ENCODE results near the gene HLA-G.
"Not testable (repeated sequence)": the region's sequence is repeated elsewhere in the genome, so short reads cannot be mapped to it uniquely, and the experiment has no call there.

The HLA-G gene

GRCh38 chr6:29865631-29866030 lies 38.0 kb downstream of the HLA-G start:
- no peak for DNase-seq (ENCODE audit: low spot score)
- no peak for FAIRE-seq

DNA sequence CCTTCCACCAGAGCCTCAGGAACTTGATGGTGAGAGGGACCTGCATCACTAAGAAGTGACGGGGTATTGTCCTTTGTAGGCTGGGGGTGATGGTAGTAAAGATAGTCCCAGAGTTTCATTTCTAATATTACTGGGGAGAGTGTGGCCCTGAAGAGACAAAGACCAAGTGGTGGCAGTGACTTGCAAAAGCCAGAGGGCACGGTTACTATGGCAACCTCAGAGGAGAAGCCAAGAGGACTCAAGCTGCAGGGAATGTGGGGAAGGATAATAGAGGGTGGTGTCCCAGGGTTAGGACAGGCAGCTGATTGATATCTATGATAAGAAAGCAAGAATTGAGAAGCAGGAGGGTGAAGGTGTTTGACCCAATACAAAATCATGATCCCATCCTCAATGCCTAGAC lies 42.5 kb downstream of the HLA-G start:
- FAIRE-seq, result no peak
- no peak for DNase-seq (ENCODE audit: low spot score)

- DNase-seq (ENCODE audit: low spot score), result no peak
- FAIRE-seq, result no peak
Observed at GRCh38 chr6:29872791-29873190, 45.2 kb downstream of the HLA-G start.

GRCh38 chr6:29875257-29875656 lies 47.6 kb downstream of the HLA-G start:
- no peak for FAIRE-seq

DNA sequence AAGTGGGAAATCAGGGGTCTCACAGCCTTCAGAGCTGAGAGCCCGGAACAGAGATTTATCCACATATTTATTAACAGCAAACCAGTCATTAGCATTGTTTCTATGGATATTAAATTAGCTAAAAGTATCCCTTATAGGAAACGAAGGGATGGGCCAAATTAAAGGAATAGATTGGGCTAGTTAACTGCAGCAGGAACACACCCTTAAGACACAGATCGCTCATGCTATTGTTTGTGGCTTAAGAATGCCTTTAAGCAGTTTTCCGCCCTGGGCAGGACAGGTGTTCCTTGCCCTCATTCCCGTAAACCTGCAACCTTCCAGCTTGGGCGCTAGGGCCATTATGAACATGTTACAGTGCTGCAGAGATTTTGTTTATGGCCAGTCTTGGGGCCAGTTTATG lies 48.1 kb downstream of the HLA-G start:
- not testable (repeated sequence) for FAIRE-seq; DNase-seq (ENCODE audit: low spot score)

More at GRCh38 chr6:29875257-29875656, 47.6 kb downstream of the HLA-G start:
- no peak for DNase-seq (ENCODE audit: low spot score)
